Left kidney (tissue), 2 donors: ENCODE measurements around the gene BGN. TPM values are rescaled to one million over a fixed set of nuclear protein-coding genes. Genes with fewer than 3 reads are reported as not detected.

Experiments used
- DNase-seq: peaks from one replicate; pipeline ENCODE4 v3.0.0-alpha.2; 2013
- polyA plus RNA-seq: library from polyadenylated mRNA; unstranded; fragments of 120-200 nt; gene quantifications from one replicate; pipeline ENCODE4 v1.2.1, GENCODE V29; 2013; ENCODE audit not compliant: insufficient read length

Gene BGN
- polyA plus RNA-seq, 1 donor: 148 TPM

GRCh38 chrX:153526801-153527200 lies 32.0 kb downstream of the BGN start:
- DNase-seq: no peak

GRCh38 chrX:153527208-153527607 lies 32.4 kb downstream of the BGN start:
- DNase-seq: no peak

GRCh38 chrX:153530411-153531129 lies 35.8 kb downstream of the BGN start:
- no peak for DNase-seq

- DNase-seq: no peak
Observed at GRCh38 chrX:153533091-153533490, 38.3 kb downstream of the BGN start.

GRCh38 chrX:153537080-153537479 lies 42.3 kb downstream of the BGN start:
- no peak for DNase-seq

- no peak for DNase-seq
Observed at GRCh38 chrX:153537526-153538295, 42.9 kb downstream of the BGN start.

GRCh38 chrX:153538424-153538823 lies 43.6 kb downstream of the BGN start:
- no peak for DNase-seq

- no peak for DNase-seq
Observed at GRCh38 chrX:153539171-153539978, 44.6 kb downstream of the BGN start.

GRCh38 chrX:153539979-153540358 lies 45.2 kb downstream of the BGN start:
- no peak for DNase-seq

GRCh38 chrX:153544727-153545126 lies 49.9 kb downstream of the BGN start:
- DNase-seq: no peak

- no peak for DNase-seq
Observed at GRCh38 chrX:153546386-153546785, 51.6 kb downstream of the BGN start.

- no peak for DNase-seq
Observed at GRCh38 chrX:153547195-153547594, 52.4 kb downstream of the BGN start.

GRCh38 chrX:153549231-153549630 lies 54.5 kb downstream of the BGN start:
- DNase-seq: no peak

- no peak for DNase-seq
Observed at GRCh38 chrX:153549807-153550206, 55.0 kb downstream of the BGN start.

- DNase-seq: no peak
Observed at GRCh38 chrX:153551135-153551534, 56.4 kb downstream of the BGN start.

- DNase-seq: peak; percentile 36
Observed at GRCh38 chrX:153554519-153555167, 59.9 kb downstream of the BGN start.

- DNase-seq: no peak
Observed at GRCh38 chrX:153556767-153557166, 62.0 kb downstream of the BGN start.

GRCh38 chrX:153557618-153558355 lies 63.0 kb downstream of the BGN start:
- DNase-seq: no peak
